ENCODE results near the gene ZNF778.
"Not testable (repeated sequence)": the region's sequence is repeated elsewhere in the genome, so short reads cannot be mapped to it uniquely, and the experiment has no call there.

ZNF778 gene

GRCh38 chr16:89217138-89217387 is 440 bp upstream of the ZNF778 start:
- no peak for DNase-seq (ENCODE audit: low spot score)

- DNase-seq (ENCODE audit: low spot score) = no peak
These were observed 1.9 kb downstream of the ZNF778 start for GRCh38 chr16:89219365-89219764.

- no peak for DNase-seq (ENCODE audit: low spot score)
These were observed 4.1 kb downstream of the ZNF778 start for GRCh38 chr16:89221604-89222003.

GRCh38 chr16:89222931-89223330 is 5.4 kb downstream of the ZNF778 start:
- no peak for DNase-seq (ENCODE audit: low spot score)

GRCh38 chr16:89224665-89225064 is 7.2 kb downstream of the ZNF778 start:
- no peak for DNase-seq (ENCODE audit: low spot score)

GRCh38 chr16:89230255-89230654 is 12.8 kb downstream of the ZNF778 start:
- no peak for DNase-seq (ENCODE audit: low spot score)

GRCh38 chr16:89232107-89232506 is 14.6 kb downstream of the ZNF778 start:
- DNase-seq (ENCODE audit: low spot score) = no peak

- no peak for DNase-seq (ENCODE audit: low spot score)
These were observed 16.4 kb downstream of the ZNF778 start for GRCh38 chr16:89233678-89234490.

GRCh38 chr16:89237733-89238132 is 20.2 kb downstream of the ZNF778 start:
- DNase-seq (ENCODE audit: low spot score) = no peak

GRCh38 chr16:89241187-89242007 is 23.9 kb downstream of the ZNF778 start:
- peak; percentile 66 for DNase-seq (ENCODE audit: low spot score)

- DNase-seq (ENCODE audit: low spot score) = no peak
These were observed 25.3 kb downstream of the ZNF778 start for GRCh38 chr16:89242795-89243200.

- DNase-seq (ENCODE audit: low spot score) = no peak
These were observed 26.2 kb downstream of the ZNF778 start for GRCh38 chr16:89243664-89244063.

GRCh38 chr16:89244264-89244663 is 26.8 kb downstream of the ZNF778 start:
- not testable (repeated sequence) for DNase-seq (ENCODE audit: low spot score)

GRCh38 chr16:89244754-89245153 is 27.3 kb downstream of the ZNF778 start:
- no peak for DNase-seq (ENCODE audit: low spot score)

GRCh38 chr16:89246383-89246902 is 28.9 kb downstream of the ZNF778 start:
- no peak for DNase-seq (ENCODE audit: low spot score)

- DNase-seq (ENCODE audit: low spot score) = peak; percentile 91
These were observed 29.6 kb downstream of the ZNF778 start for GRCh38 chr16:89246903-89247733.

GRCh38 chr16:89247734-89248075 is 30.2 kb downstream of the ZNF778 start:
- DNase-seq (ENCODE audit: low spot score) = not testable (repeated sequence)

GRCh38 chr16:89248196-89248982 is 30.9 kb downstream of the ZNF778 start:
- no peak for DNase-seq (ENCODE audit: low spot score)

GRCh38 chr16:89253548-89254287 is 36.2 kb downstream of the ZNF778 start:
- no peak for DNase-seq (ENCODE audit: low spot score)

GRCh38 chr16:89256651-89257254 is 39.2 kb downstream of the ZNF778 start:
- peak; percentile 52 for DNase-seq (ENCODE audit: low spot score)
